Measurements from ENCODE around the gene ZBED6. TPM values are rescaled to one million over a fixed set of nuclear protein-coding genes. Genes with fewer than 3 reads are reported as not detected.

ZBED6 gene
- total RNA-seq, 1 donor from 2014 or later: 6.9 TPM

DNA sequence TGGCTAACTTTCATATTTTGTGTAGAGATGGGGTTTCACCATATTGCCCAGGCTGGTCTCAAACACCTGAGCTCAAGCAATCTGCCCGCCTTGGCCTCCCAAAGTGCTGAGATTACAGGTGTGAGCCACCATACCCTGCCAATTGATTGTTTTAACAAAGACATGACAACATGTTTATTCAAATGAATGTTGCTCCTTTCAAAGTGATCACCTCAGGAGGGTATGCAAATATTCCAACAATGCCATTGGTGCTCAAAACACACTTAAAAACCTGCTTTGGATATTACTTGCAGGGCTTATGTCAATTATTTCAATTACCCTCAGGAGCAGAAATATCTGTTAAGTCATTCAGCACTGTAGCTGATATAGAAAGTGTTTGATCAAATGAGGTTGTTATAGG is 22.6 kb upstream of the ZBED6 start:
- Histone ChIP-seq H4K20me1 (ENCODE audit: low read depth) (no peaks in the 10 kb centered on the region), H3K9me3 (ENCODE audit: low read depth) (no peaks in the 10 kb centered on the region), H3K36me3 (no peaks in the 10 kb centered on the region), H3K27me3 (no peaks in the 10 kb centered on the region), H3K9ac (no peak overlapping the region), H3F3A (ENCODE audit: low read depth) (no peaks in the 10 kb centered on the region), H3K4me3 (no peak overlapping the region), H2AFZ (replicated peaks) (no peak overlapping the region), H3K4me1 (no peaks in the 10 kb centered on the region), H3K79me2 (ENCODE audit: low read depth) (no peaks in the 10 kb centered on the region), H3K27ac (no peak overlapping the region), H3K4me2 (no peak overlapping the region)
- Mint-ChIP-seq H3K27ac (no peak overlapping the region), H3K4me1 (peaks cover 15% of the 10 kb centered on the region), H3K9me3 (peaks cover 2% of the 10 kb centered on the region), H3K36me3 (no peaks in the 10 kb centered on the region), H3K4me3 (no peak overlapping the region), H3K27me3 (ENCODE audit: insufficient read depth, low read depth) (peaks cover 9% of the 10 kb centered on the region)
- no peak for DNase-seq (ENCODE audit: low spot score)
- TF ChIP-seq EZH2phosphoT487 (IDR thresholded peaks at IDR 0.05) (no peak), EZH2 (IDR thresholded peaks at IDR 0.05) (no peak)
- TF ChIP-seq, protein P1, sequence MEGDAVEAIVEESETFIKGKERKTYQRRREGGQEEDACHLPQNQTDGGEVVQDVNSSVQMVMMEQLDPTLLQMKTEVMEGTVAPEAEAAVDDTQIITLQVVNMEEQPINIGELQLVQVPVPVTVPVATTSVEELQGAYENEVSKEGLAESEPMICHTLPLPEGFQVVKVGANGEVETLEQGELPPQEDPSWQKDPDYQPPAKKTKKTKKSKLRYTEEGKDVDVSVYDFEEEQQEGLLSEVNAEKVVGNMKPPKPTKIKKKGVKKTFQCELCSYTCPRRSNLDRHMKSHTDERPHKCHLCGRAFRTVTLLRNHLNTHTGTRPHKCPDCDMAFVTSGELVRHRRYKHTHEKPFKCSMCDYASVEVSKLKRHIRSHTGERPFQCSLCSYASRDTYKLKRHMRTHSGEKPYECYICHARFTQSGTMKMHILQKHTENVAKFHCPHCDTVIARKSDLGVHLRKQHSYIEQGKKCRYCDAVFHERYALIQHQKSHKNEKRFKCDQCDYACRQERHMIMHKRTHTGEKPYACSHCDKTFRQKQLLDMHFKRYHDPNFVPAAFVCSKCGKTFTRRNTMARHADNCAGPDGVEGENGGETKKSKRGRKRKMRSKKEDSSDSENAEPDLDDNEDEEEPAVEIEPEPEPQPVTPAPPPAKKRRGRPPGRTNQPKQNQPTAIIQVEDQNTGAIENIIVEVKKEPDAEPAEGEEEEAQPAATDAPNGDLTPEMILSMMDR (IDR thresholded peaks at IDR 0.05): no peak

DNA sequence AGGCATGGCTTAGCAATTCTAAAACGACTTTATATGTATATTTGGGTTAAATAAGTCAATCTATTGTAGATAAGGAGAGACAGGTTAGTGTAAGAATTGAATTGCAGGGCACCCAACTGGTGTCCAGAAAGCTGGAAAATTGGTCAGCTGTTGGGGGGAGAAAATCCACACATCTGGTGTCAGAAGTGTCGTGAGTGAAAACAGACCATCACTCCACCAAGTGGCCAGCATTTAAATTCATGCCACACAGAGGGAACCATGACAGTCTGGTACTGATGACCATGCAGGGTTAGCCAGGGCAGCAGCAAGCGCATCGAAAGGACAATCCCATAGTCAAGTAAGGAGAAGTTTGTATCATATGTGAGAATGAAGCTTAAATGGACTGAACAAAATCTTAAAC is 18.8 kb upstream of the ZBED6 start:
- Histone ChIP-seq H3K27me3 (no peaks in the 10 kb centered on the region), H3K4me2 (no peak overlapping the region), H3F3A (ENCODE audit: low read depth) (no peaks in the 10 kb centered on the region), H3K36me3 (no peaks in the 10 kb centered on the region), H3K27ac (no peak overlapping the region), H4K20me1 (ENCODE audit: low read depth) (no peaks in the 10 kb centered on the region), H3K79me2 (ENCODE audit: low read depth) (no peaks in the 10 kb centered on the region), H2AFZ (replicated peaks) (no peak overlapping the region), H3K4me3 (no peak overlapping the region), H3K9ac (no peak overlapping the region), H3K9me3 (ENCODE audit: low read depth) (no peaks in the 10 kb centered on the region), H3K4me1 (no peaks in the 10 kb centered on the region)
- H3K9me3 Mint-ChIP-seq: no peaks in the 10 kb centered on the region
- DNase-seq (ENCODE audit: low spot score): peak; percentile 18
- TF ChIP-seq EZH2phosphoT487 (IDR thresholded peaks at IDR 0.05) (no peak), EZH2 (IDR thresholded peaks at IDR 0.05) (no peak)
- TF ChIP-seq, protein P1 (IDR thresholded peaks at IDR 0.05): peak; percentile 24
- H3K4me1 Mint-ChIP-seq: peaks cover 9% of the 10 kb centered on the region
- H3K36me3 Mint-ChIP-seq: no peaks in the 10 kb centered on the region
- H3K27ac Mint-ChIP-seq: peak overlapping the region; percentile 20
- H3K27me3 Mint-ChIP-seq (ENCODE audit: insufficient read depth, low read depth): peaks cover 5% of the 10 kb centered on the region
- H3K4me3 Mint-ChIP-seq: no peak overlapping the region

DNA sequence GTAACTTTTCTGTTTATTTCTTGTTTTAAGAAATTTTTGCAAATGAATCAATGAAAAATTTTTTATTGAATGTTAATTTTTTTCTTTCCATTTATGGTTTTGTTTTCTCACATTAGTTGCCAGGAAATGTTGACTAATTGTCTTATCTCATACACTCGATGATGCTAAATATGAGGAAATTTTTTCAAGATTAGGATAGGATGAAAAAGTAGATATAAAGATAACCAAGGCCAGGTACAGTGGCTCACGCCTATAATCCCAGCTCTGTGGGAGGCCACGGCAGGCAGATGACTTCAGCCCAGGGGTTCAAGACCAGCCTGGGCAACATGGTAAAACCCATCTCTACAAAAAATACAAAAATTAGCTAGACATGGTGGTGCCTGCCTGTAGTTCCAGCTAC is 17.8 kb upstream of the ZBED6 start:
- Mint-ChIP-seq H3K4me1 (peaks cover 9% of the 10 kb centered on the region), H3K4me3 (no peak overlapping the region), H3K27ac (no peak overlapping the region), H3K27me3 (ENCODE audit: insufficient read depth, low read depth) (peaks cover 5% of the 10 kb centered on the region), H3K36me3 (no peaks in the 10 kb centered on the region), H3K9me3 (no peaks in the 10 kb centered on the region)
- Histone ChIP-seq H3K27ac (no peak overlapping the region), H3K36me3 (no peaks in the 10 kb centered on the region), H3K27me3 (no peaks in the 10 kb centered on the region), H3F3A (ENCODE audit: low read depth) (no peaks in the 10 kb centered on the region), H3K4me1 (no peaks in the 10 kb centered on the region), H3K9me3 (ENCODE audit: low read depth) (no peaks in the 10 kb centered on the region), H4K20me1 (ENCODE audit: low read depth) (no peaks in the 10 kb centered on the region), H3K4me3 (no peak overlapping the region), H3K79me2 (ENCODE audit: low read depth) (no peaks in the 10 kb centered on the region), H3K4me2 (no peak overlapping the region), H2AFZ (replicated peaks) (no peak overlapping the region), H3K9ac (no peak overlapping the region)
- TF ChIP-seq EZH2phosphoT487 (IDR thresholded peaks at IDR 0.05) (no peak), EZH2 (IDR thresholded peaks at IDR 0.05) (no peak)
- TF ChIP-seq, protein P1 (IDR thresholded peaks at IDR 0.05): no peak
- DNase-seq (ENCODE audit: low spot score): no peak
